Astrocyte (in vitro differentiated cells and primary cell): ENCODE data around the gene PRSS23.

Source experiments
- CTCF ChIP-seq: IDR thresholded peaks from 2 replicates; pipeline ENCODE4 v1.5.1; 2011; ENCODE audit warnings: low read depth, mild to moderate bottlenecking, inconsistent platforms, low read length, moderate library complexity; ENCODE audit not compliant: insufficient read depth
- EZH2 ChIP-seq: IDR thresholded peaks from 2 replicates; pipeline ENCODE4 v1.6.1; 2012; ENCODE audit warnings: mild to moderate bottlenecking, low read length, inconsistent platforms; ENCODE audit not compliant: insufficient read depth

GRCh38 chr11:86810288-86810687 lies 9.9 kb downstream of the PRSS23 start:
- no peak for TF ChIP-seq CTCF
- no peak for TF ChIP-seq EZH2
